Liver (tissue), 9 donors: Measurements from ENCODE around the gene RACGAP1. TPM values are rescaled to one million over a fixed set of nuclear protein-coding genes. Genes with fewer than 3 reads are reported as not detected.

ENCODE experiments used
- DNase-seq: peaks from one replicate; pipeline ENCODE4 v3.0.0-alpha.2; 2017; ENCODE audit warnings: low spot score
- H3K27ac ChIP-seq, 2 donors: one replicate each; pipeline ENCODE4 v1.7.0; 2013; ENCODE audit warnings: inconsistent platforms in 2 of 2, low read length in 2 of 2, control low read depth in 1 of 2, low read depth in 1 of 2, mild to moderate bottlenecking in 1 of 2
- H3K27me3 ChIP-seq, 4 donors: one replicate each; pipeline versions ENCODE4 v1.6.1 to v1.7.0; 2013; ENCODE audit warnings: low read length in 3 of 4, inconsistent platforms in 1 of 4, mild to moderate bottlenecking in 1 of 4, moderate library complexity in 1 of 4; ENCODE audit not compliant: control insufficient read depth in 4 of 4, insufficient read depth in 4 of 4
- H3K36me3 ChIP-seq, 4 donors: one replicate each; pipeline versions ENCODE4 v1.6.1 to v1.7.0; 2013; ENCODE audit warnings: low read length in 3 of 4, mild to moderate bottlenecking in 3 of 4, low read depth in 1 of 4, moderate library complexity in 1 of 4; ENCODE audit not compliant: control insufficient read depth in 4 of 4, insufficient read depth in 3 of 4
- H3K4me1 ChIP-seq, 4 donors: one replicate each; pipeline versions ENCODE4 v1.6.1 to v1.7.0; 2013; ENCODE audit warnings: low read length in 3 of 4, mild to moderate bottlenecking in 3 of 4, moderate library complexity in 1 of 4; ENCODE audit not compliant: control insufficient read depth in 4 of 4, insufficient read depth in 4 of 4
- H3K4me3 ChIP-seq, 3 donors: one replicate each; pipeline versions ENCODE4 v1.6.1 to v1.7.0; 2013; ENCODE audit warnings: low read length in 3 of 3, control low read depth in 1 of 3, low read depth in 1 of 3, mild to moderate bottlenecking in 1 of 3
- H3K9ac ChIP-seq, 2 donors: one replicate each; pipeline ENCODE4 v1.7.0; 2013; ENCODE audit warnings: low read length in 2 of 2, mild to moderate bottlenecking in 2 of 2, moderate library complexity in 2 of 2, control low read depth in 1 of 2, low read depth in 1 of 2
- H3K9me3 ChIP-seq, 4 donors: one replicate each; pipeline versions ENCODE4 v1.6.1 to v1.7.0; 2013; ENCODE audit warnings: low read length in 3 of 4; ENCODE audit not compliant: control insufficient read depth in 4 of 4
- EGR1 ChIP-seq, 2 donors: IDR thresholded peaks; 2 replicates each; pipeline ENCODE4 v1.6.1; 2016 to 2018; ENCODE audit warnings: antibody characterized with exemption in 2 of 2, low read depth in 2 of 2
- FOXA1 ChIP-seq: IDR thresholded peaks from 2 replicates; pipeline ENCODE4 v1.6.1; 2016; ENCODE audit warnings: antibody characterized with exemption
- FOXA2 ChIP-seq: IDR thresholded peaks from 2 replicates; pipeline ENCODE4 v1.6.1; 2016; ENCODE audit warnings: antibody characterized with exemption
- GABPA ChIP-seq, 2 donors: IDR thresholded peaks in 1 of 2; conservative IDR thresholded peaks in 1 of 2; 2 replicates each; pipeline ENCODE4 v1.6.1; 2016; ENCODE audit warnings: antibody characterized with exemption in 2 of 2, mild to moderate bottlenecking in 1 of 2, moderate library complexity in 1 of 2
- HNF4A ChIP-seq, 2 donors: conservative IDR thresholded peaks; 2 replicates each; pipeline ENCODE4 v1.6.1; 2016; ENCODE audit warnings: antibody characterized with exemption in 2 of 2, mild to moderate bottlenecking in 2 of 2
- HNF4G ChIP-seq: IDR thresholded peaks from 2 replicates; pipeline ENCODE4 v1.6.1; 2016; ENCODE audit warnings: antibody characterized with exemption
- JUND ChIP-seq, 2 donors: IDR thresholded peaks; 2 replicates each; pipeline ENCODE4 v1.6.1; 2016; ENCODE audit warnings: antibody characterized with exemption in 2 of 2
- NR2F2 ChIP-seq: IDR thresholded peaks from 2 replicates; pipeline ENCODE4 v1.6.1; 2016; ENCODE audit warnings: antibody characterized with exemption
- RAD21 ChIP-seq, 2 donors: IDR thresholded peaks; 2 replicates each; pipeline ENCODE4 v1.6.1; 2016; ENCODE audit warnings: antibody characterized with exemption in 2 of 2, mild to moderate bottlenecking in 2 of 2
- RXRA ChIP-seq, 2 donors: IDR thresholded peaks; 2 replicates each; pipeline ENCODE4 v1.6.1; 2017 to 2018; ENCODE audit warnings: antibody characterized with exemption in 2 of 2, mild to moderate bottlenecking in 1 of 2
- SP1 ChIP-seq: IDR thresholded peaks from 2 replicates; pipeline ENCODE4 v1.6.1; 2018; ENCODE audit warnings: antibody characterized with exemption, mild to moderate bottlenecking
- TAF1 ChIP-seq: conservative IDR thresholded peaks from 2 replicates; pipeline ENCODE4 v1.6.1; 2016; ENCODE audit warnings: antibody characterized with exemption, mild to moderate bottlenecking
- YY1 ChIP-seq: IDR thresholded peaks from 2 replicates; pipeline ENCODE4 v1.6.1; 2016; ENCODE audit warnings: antibody characterized with exemption, mild to moderate bottlenecking
- WGBS: extraction: QIAGEN DNeasy Blood & Tissue Kit; methylation state at CpG from one replicate; pipeline ENCODE4 v1.1.7; 2013; 5-methylcytosine and 5-hydroxymethylcytosine counted together
- polyA plus RNA-seq, 2 donors: library from polyadenylated mRNA; stranded (reverse) in 1 of 2; unstranded in 1 of 2; fragments of 200-250 nt in 1 of 2; fragments of >200 nt in 1 of 2; fragmentation: Nextera tagmentation in 1 of 2; extraction: Ambion mirVana in 1 of 2; gene quantifications; one replicate each; pipeline versions ENCODE4 v1.2.1 to v1.2.3, GENCODE V29; 2013 to 2015
- total RNA-seq, 2 donors: library from RNA; depleted of rRNA; stranded (reverse); fragments of >200 nt; gene quantifications; one replicate each; pipeline ENCODE4 v1.2.3, GENCODE V29; 2014
- TF ChIP-seq, protein P1 (sequence below): IDR thresholded peaks from 2 replicates; pipeline ENCODE4 v1.6.1; 2016; ENCODE audit warnings: antibody characterized with exemption
- TF ChIP-seq, protein P2 (sequence below): fragments of 150-350 bp; IDR thresholded peaks from 2 replicates; pipeline ENCODE4 v1.5.1; 2017; ENCODE audit warnings: improper control_type of control experiment, low read depth, low read length; ENCODE audit not compliant: missing input control
- TF ChIP-seq, protein P3 (sequence below): IDR thresholded peaks from 2 replicates; pipeline ENCODE4 v1.6.1; 2016; ENCODE audit warnings: antibody characterized with exemption
- TF ChIP-seq, protein P4 (sequence below): IDR thresholded peaks from 2 replicates; pipeline ENCODE4 v1.6.1; 2016; ENCODE audit warnings: antibody characterized with exemption
- TF ChIP-seq, protein P5 (sequence below): IDR thresholded peaks from 2 replicates; pipeline ENCODE4 v1.6.1; 2016; ENCODE audit warnings: antibody characterized with exemption, mild to moderate bottlenecking
- donor health status: healthy.
- donor health status: healthy.
- donor health status: healthy.
- donor health status: healthy.
- donor health status: healthy.

Gene RACGAP1
- total and polyA plus RNA-seq, 4 donors = 1.0 to 38.3 (median 2.9) TPM

DNA sequence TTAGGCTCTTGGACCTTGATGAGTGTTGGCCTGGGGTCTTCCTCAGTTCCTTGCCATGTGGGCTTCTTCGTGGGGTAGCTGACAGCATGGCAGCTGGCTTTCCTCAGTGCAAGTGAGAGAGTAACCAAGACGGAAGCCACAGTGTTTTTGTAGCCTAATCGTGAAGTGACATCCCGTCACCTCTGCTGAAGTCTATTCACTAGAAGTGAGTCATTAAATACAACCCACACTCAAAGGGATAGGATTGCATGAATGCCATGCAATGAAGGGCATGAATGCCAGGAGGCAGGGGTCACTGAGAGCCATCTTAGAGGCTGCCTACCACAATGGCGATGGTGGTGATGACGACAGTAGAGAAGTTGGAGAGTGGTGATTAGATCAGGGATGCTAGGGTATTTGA, 18.6 kb upstream of the RACGAP1 start:
- Histone ChIP-seq H3K36me3 (no peaks in the 10 kb centered on the region), H3K27me3 (no peaks in the 10 kb centered on the region), H3K9me3 (no peaks in the 10 kb centered on the region), H3K9ac (no peak overlapping the region), H3K27ac (no peak overlapping the region), H3K4me1 (no peaks in the 10 kb centered on the region), H3K4me3 (no peak overlapping the region)
- TF ChIP-seq RAD21 (IDR thresholded peaks at IDR 0.05) (no peak), FOXA2 (no peak), EGR1 (IDR thresholded peaks at IDR 0.05; ENCODE audit: low read depth in 2 of 2) (no peak), SP1 (no peak), FOXA1 (no peak), YY1 (no peak), NR2F2 (no peak), HNF4G (no peak), TAF1 (no peak), JUND (IDR thresholded peaks at IDR 0.05) (no peak), GABPA (IDR thresholded peaks at IDR 0.05 in 1 of 2, conservative IDR thresholded peaks at IDR 0.05 in 1 of 2) (no peak), HNF4A (conservative IDR thresholded peaks at IDR 0.05) (no peak), RXRA (IDR thresholded peaks at IDR 0.05) (no peak)
- TF ChIP-seq, protein P1, sequence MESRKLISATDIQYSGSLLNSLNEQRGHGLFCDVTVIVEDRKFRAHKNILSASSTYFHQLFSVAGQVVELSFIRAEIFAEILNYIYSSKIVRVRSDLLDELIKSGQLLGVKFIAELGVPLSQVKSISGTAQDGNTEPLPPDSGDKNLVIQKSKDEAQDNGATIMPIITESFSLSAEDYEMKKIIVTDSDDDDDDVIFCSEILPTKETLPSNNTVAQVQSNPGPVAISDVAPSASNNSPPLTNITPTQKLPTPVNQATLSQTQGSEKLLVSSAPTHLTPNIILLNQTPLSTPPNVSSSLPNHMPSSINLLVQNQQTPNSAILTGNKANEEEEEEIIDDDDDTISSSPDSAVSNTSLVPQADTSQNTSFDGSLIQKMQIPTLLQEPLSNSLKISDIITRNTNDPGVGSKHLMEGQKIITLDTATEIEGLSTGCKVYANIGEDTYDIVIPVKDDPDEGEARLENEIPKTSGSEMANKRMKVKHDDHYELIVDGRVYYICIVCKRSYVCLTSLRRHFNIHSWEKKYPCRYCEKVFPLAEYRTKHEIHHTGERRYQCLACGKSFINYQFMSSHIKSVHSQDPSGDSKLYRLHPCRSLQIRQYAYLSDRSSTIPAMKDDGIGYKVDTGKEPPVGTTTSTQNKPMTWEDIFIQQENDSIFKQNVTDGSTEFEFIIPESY = no peak
- TF ChIP-seq, protein P2, sequence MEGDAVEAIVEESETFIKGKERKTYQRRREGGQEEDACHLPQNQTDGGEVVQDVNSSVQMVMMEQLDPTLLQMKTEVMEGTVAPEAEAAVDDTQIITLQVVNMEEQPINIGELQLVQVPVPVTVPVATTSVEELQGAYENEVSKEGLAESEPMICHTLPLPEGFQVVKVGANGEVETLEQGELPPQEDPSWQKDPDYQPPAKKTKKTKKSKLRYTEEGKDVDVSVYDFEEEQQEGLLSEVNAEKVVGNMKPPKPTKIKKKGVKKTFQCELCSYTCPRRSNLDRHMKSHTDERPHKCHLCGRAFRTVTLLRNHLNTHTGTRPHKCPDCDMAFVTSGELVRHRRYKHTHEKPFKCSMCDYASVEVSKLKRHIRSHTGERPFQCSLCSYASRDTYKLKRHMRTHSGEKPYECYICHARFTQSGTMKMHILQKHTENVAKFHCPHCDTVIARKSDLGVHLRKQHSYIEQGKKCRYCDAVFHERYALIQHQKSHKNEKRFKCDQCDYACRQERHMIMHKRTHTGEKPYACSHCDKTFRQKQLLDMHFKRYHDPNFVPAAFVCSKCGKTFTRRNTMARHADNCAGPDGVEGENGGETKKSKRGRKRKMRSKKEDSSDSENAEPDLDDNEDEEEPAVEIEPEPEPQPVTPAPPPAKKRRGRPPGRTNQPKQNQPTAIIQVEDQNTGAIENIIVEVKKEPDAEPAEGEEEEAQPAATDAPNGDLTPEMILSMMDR = no peak
- TF ChIP-seq, protein P3, sequence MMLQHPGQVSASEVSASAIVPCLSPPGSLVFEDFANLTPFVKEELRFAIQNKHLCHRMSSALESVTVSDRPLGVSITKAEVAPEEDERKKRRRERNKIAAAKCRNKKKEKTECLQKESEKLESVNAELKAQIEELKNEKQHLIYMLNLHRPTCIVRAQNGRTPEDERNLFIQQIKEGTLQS = no peak
- TF ChIP-seq, protein P4, sequence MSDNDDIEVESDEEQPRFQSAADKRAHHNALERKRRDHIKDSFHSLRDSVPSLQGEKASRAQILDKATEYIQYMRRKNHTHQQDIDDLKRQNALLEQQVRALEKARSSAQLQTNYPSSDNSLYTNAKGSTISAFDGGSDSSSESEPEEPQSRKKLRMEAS = no peak
- TF ChIP-seq, protein P5, sequence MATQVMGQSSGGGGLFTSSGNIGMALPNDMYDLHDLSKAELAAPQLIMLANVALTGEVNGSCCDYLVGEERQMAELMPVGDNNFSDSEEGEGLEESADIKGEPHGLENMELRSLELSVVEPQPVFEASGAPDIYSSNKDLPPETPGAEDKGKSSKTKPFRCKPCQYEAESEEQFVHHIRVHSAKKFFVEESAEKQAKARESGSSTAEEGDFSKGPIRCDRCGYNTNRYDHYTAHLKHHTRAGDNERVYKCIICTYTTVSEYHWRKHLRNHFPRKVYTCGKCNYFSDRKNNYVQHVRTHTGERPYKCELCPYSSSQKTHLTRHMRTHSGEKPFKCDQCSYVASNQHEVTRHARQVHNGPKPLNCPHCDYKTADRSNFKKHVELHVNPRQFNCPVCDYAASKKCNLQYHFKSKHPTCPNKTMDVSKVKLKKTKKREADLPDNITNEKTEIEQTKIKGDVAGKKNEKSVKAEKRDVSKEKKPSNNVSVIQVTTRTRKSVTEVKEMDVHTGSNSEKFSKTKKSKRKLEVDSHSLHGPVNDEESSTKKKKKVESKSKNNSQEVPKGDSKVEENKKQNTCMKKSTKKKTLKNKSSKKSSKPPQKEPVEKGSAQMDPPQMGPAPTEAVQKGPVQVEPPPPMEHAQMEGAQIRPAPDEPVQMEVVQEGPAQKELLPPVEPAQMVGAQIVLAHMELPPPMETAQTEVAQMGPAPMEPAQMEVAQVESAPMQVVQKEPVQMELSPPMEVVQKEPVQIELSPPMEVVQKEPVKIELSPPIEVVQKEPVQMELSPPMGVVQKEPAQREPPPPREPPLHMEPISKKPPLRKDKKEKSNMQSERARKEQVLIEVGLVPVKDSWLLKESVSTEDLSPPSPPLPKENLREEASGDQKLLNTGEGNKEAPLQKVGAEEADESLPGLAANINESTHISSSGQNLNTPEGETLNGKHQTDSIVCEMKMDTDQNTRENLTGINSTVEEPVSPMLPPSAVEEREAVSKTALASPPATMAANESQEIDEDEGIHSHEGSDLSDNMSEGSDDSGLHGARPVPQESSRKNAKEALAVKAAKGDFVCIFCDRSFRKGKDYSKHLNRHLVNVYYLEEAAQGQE = no peak
- DNase-seq = no peak
- WGBS = 82% methylated on average over 6 of the region's 6 CpGs
